ENCODE results near the gene NCKAP5L.
A peak's percentile ranks its signal among the peaks of the same experiment; 100 is the strongest.
"Not testable (repeated sequence)": the region's sequence is repeated elsewhere in the genome, so short reads cannot be mapped to it uniquely, and the experiment has no call there.

Gene NCKAP5L

GRCh38 chr12:49776413-49776812, 51.8 kb downstream of the NCKAP5L start:
- DNase-seq, result peak; percentile 72

DNA sequence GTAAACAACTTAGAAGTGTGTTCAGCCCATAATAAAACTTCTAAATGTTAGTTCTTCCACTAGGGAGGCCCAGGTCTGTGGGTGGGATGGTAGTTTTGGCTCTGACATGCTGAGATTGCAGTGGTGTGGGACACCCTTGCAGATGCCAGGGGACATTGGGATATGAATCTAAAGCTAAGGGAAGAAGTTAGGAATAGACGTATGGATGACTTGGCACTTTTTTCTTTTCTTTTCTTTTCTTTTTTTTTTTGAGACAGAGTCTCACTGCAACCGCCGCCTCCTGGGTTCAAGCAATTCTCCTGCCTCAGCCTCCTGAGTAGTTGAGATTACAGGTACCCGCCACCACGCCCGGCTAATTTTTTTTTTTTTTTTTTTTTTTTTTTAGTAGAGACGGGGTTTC, 55.1 kb downstream of the NCKAP5L start:
- DNase-seq, result not testable (repeated sequence)

- no peak for DNase-seq
These were observed 60.9 kb downstream of the NCKAP5L start for GRCh38 chr12:49767333-49767732.

DNA sequence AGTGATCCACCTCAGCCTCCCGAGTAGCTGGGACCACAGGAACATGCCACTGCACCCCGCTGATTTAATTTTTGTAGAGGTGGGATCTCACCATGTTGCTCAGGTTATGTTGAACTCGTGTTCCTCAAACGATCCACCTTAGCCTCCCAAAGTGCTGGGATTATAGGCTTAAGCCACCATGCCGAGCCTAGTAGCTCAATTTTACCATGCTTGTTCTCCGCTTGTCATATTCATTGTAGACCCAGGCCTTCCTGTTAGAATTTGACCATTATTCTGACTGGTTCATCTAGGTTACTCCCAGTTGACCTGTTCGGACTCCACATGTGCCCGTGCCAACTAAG, 62.1 kb downstream of the NCKAP5L start:
- no peak for DNase-seq

DNA sequence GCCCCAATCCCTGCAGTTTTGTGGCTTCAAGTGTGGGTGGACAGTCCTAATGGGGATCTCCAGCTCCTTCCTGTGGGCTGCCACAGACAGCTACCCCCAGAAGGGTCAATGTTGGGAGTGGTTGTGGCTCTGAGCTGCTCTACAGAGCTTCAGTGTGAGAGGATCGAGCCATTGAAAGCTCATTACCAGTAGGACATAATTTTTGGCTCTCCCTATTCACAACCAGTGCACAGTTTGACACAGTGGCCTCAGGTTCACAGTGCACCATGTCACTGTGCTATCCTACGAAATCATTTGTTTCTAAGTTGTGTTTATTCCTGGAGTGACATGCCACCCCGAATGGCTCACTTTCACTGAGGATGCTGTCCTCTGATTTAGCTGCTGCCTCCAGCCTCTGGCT, 64.1 kb downstream of the NCKAP5L start:
- DNase-seq, result no peak

- DNase-seq, result no peak
These were observed 65.1 kb downstream of the NCKAP5L start for GRCh38 chr12:49763006-49763591.

GRCh38 chr12:49762468-49762847, 65.8 kb downstream of the NCKAP5L start:
- DNase-seq, result no peak

GRCh38 chr12:49761677-49762467, 66.3 kb downstream of the NCKAP5L start:
- DNase-seq, result no peak

DNA sequence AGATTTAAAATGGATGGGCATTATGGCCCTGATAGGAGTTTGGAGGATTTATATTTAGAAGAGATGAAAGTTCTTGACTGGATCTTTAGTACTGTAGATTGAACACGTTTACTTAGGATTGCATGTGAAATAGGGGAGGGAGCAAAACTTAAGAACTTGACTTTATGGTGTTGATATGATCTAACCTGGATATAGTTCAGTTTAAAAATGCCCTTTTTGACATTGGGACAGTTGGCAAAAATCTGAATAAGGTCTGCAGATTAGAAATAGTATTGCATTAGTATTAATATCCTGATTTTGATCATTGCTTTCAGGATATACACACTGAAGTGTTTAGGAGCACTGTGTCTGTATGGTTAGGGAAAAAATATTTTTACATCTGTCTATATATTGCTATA, 77.2 kb downstream of the NCKAP5L start:
- no peak for DNase-seq

DNA sequence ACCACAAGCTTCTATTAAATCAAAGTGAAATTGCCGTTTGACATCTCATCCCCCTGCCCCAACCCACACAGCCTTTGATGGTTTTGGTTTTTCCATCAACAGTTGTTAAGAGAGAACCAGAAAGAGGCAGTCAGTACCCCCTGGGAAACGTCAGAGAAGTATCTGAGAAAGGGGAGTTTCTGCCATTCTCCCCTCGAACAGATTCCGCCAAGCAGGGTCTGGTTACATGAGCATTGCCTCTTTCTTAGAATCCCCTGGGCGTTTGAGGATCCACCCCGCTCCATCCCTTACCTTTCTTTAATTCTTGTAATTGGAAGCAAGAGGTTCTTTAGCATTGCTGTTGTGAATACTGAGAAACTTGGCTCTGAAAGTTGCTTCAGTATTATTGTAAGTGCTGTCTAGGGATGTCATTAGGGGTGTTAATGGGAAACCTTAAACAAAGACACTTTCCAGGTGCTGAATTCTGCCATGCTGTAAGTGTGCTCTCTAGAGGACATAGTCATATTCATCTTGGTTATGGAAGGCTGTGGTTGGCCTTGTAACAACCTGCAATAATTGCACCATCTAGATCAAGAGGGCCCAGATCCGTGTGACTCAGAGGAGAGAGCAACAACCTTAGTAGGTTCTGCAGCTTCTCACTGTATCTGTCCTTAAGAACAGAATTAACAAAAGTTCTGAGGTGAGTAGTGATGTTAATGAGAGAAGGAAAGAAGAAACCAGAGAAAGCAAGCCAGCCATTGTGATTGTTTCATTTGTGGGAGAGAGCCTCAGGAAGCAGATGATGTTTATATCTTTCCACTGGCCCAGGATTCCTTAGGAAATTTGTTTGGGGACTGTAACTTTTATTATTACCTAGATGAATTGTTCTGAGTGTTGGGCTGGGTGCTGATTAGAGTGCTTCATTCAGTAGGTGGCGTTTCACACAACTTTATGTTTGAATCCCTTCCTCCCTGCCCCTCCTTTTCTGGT, 77.9 kb downstream of the NCKAP5L start:
- no peak for DNase-seq

GRCh38 chr12:49748800-49749199, 79.4 kb downstream of the NCKAP5L start:
- no peak for DNase-seq

DNA sequence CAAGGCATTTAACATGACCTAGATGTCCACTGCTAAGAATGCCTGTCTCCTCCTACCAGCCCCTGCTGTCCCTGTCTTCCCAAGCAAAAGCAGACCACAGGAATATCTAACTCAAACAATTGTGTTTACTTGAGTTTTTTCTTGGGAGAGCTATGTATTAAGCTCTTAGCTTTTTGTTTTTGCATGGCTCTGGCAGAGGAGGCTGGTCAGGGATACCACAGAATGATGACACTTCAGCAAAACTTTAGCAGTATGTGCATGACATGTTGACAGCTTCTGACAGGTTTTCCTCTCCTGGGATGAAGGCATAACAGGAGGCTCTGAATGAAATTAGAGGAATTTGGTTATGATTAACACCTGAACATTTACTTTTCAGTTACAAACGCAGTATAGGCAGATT, 79.9 kb downstream of the NCKAP5L start:
- DNase-seq, result no peak

GRCh38 chr12:49744363-49744885, 83.8 kb downstream of the NCKAP5L start:
- no peak for DNase-seq

DNA sequence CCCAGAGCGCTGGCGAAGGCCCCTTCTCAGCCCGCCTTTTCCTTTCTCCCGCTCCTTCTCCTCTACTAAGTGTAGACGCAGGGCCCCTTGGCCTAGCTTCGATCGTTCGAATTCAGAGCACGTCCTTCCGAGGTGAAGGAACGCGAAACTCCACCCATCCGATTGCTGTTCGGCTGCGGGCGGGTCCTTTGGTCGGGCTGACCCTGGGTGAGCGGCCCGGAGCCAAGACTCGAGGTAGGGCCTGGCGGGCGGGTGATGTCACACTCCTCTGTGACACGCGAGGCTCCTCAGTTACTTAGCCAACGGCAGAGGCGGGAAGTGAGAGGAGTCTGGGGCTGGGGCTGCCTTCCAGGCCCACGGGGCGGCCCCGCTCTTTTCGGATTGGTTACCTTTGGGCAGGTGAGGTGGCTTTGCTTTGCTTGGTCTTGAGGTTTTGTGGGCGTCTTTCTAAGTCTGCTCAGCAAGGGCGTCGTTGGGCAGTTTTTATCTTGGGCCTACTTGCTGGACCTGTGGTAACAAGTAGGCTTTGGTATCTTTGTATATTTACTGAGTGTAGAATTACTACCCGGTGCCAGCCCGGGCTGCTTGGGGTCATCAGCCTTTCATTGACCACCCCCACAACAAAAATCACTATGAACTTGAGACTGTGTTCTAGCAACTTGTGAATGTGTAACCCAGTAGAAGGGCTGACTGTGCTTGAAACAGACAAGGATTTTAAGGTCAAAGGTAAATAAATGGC, 86.2 kb downstream of the NCKAP5L start:
- DNase-seq, result no peak
